ENCODE measurements around the gene CDH4.

CDH4 gene

GRCh38 chr20:61710108-61710507 lies 458.0 kb downstream of the CDH4 start:
- DNase-seq (ENCODE audit: low read depth in 2 of 2): no peak

GRCh38 chr20:61712688-61713087 lies 460.6 kb downstream of the CDH4 start:
- no peak for DNase-seq (ENCODE audit: low read depth in 2 of 2)

- DNase-seq (ENCODE audit: low read depth in 2 of 2): no peak
Measured at GRCh38 chr20:61718361-61719005, 466.4 kb downstream of the CDH4 start.

- DNase-seq (ENCODE audit: low read depth in 2 of 2): peak; percentile 11 to 14
Measured at GRCh38 chr20:61719691-61720347, 467.8 kb downstream of the CDH4 start.

- DNase-seq (ENCODE audit: low read depth in 2 of 2): no peak
Measured at GRCh38 chr20:61720348-61720696, 468.3 kb downstream of the CDH4 start.

- no peak for DNase-seq (ENCODE audit: low read depth in 2 of 2)
Measured at GRCh38 chr20:61722146-61722678, 470.2 kb downstream of the CDH4 start.

- DNase-seq (ENCODE audit: low read depth in 2 of 2): no peak
Measured at GRCh38 chr20:61723529-61724257, 471.6 kb downstream of the CDH4 start.

GRCh38 chr20:61724376-61724775 lies 472.3 kb downstream of the CDH4 start:
- no peak for DNase-seq (ENCODE audit: low read depth in 2 of 2)

- DNase-seq (ENCODE audit: low read depth in 2 of 2): no peak
Measured at GRCh38 chr20:61725145-61725544, 473.1 kb downstream of the CDH4 start.

- DNase-seq (ENCODE audit: low read depth in 2 of 2): no peak
Measured at GRCh38 chr20:61725966-61726365, 473.9 kb downstream of the CDH4 start.

GRCh38 chr20:61726979-61727378 lies 474.9 kb downstream of the CDH4 start:
- DNase-seq (ENCODE audit: low read depth in 2 of 2): no peak

GRCh38 chr20:61727761-61728160 lies 475.7 kb downstream of the CDH4 start:
- no peak for DNase-seq (ENCODE audit: low read depth in 2 of 2)

GRCh38 chr20:61728326-61728725 lies 476.3 kb downstream of the CDH4 start:
- no peak for DNase-seq (ENCODE audit: low read depth in 2 of 2)

GRCh38 chr20:61728786-61729770 lies 477.0 kb downstream of the CDH4 start:
- DNase-seq (ENCODE audit: low read depth in 2 of 2): no peak

- no peak for DNase-seq (ENCODE audit: low read depth in 2 of 2)
Measured at GRCh38 chr20:61730631-61731362, 478.7 kb downstream of the CDH4 start.

- DNase-seq (ENCODE audit: low read depth in 2 of 2): no peak
Measured at GRCh38 chr20:61731363-61732181, 479.5 kb downstream of the CDH4 start.

- DNase-seq (ENCODE audit: low read depth in 2 of 2): no peak
Measured at GRCh38 chr20:61732511-61733210, 480.6 kb downstream of the CDH4 start.

GRCh38 chr20:61733216-61733615 lies 481.2 kb downstream of the CDH4 start:
- no peak for DNase-seq (ENCODE audit: low read depth in 2 of 2)
